GM13977 (cell line): ENCODE data around the gene RAC3.

ENCODE experiments used
- DNase-seq: peaks from one replicate; pipeline ENCODE4 v3.0.0; 2012; ENCODE audit warnings: low spot score
- CTCF ChIP-seq: IDR thresholded peaks from 2 replicates; pipeline ENCODE4 v1.5.1; 2012; ENCODE audit warnings: mild to moderate bottlenecking, control low read depth; ENCODE audit not compliant: insufficient read depth; ENCODE audit errors: extremely low read depth, missing control alignments
- in situ Hi-C: fragments of 300-500 bp; cut with MboI; formaldehyde crosslinking; loops from one replicate; pipeline ENCODE4 v1.12.0; 2022; ENCODE audit warnings: low sequenced_read_pairs, low pct_unique_long_range_greater_than_20kb, mixed read lengths, inconsistent platforms; ENCODE audit not compliant: unreplicated experiment

RAC3 gene

GRCh38 chr17:82013772-82014321 lies 17.6 kb upstream of the RAC3 start:
- in situ Hi-C loops: no loop called here
- no peak for TF ChIP-seq CTCF

GRCh38 chr17:82014432-82014831 lies 17.0 kb upstream of the RAC3 start:
- TF ChIP-seq CTCF: no peak
- in situ Hi-C loops: no loop called here
- DNase-seq: no peak

More at GRCh38 chr17:82013772-82014321, 17.6 kb upstream of the RAC3 start:
- no peak for DNase-seq

- in situ Hi-C loops: no loop called here
- DNase-seq: no peak
- no peak for TF ChIP-seq CTCF
Observed at GRCh38 chr17:82014971-82015310, 16.5 kb upstream of the RAC3 start.

GRCh38 chr17:82015311-82015971 lies 16.0 kb upstream of the RAC3 start:
- DNase-seq: no peak
- in situ Hi-C loops: no loop called here
- TF ChIP-seq CTCF: no peak

GRCh38 chr17:82016061-82016874 lies 15.2 kb upstream of the RAC3 start:
- in situ Hi-C loops: no loop called here
- TF ChIP-seq CTCF: no peak
- DNase-seq: no peak

- no peak for TF ChIP-seq CTCF
- no peak for DNase-seq
- in situ Hi-C loops: no loop called here
Observed at GRCh38 chr17:82016875-82017459, 14.5 kb upstream of the RAC3 start.
